Parathyroid adenoma (tissue), 2 donors: ENCODE data around the gene TAF8.

ENCODE experiments used
- H2AFZ ChIP-seq: fragments of 300-600 bp; sonication (generic); one replicate; pipeline ENCODE4 v1.7.0; 2017; ENCODE audit warnings: antibody characterized with exemption, mild to moderate bottlenecking
- H3K27ac ChIP-seq: fragments of 300-600 bp; sonication (generic); one replicate; pipeline ENCODE4 v1.7.0; 2017
- H3K27me3 ChIP-seq: fragments of 300-600 bp; sonication (generic); one replicate; pipeline ENCODE4 v1.7.0; 2017; ENCODE audit warnings: low read length; ENCODE audit not compliant: control insufficient read depth, insufficient read depth
- H3K36me3 ChIP-seq: fragments of 300-600 bp; sonication (generic); one replicate; pipeline ENCODE4 v1.7.0; 2017; ENCODE audit warnings: low read length; ENCODE audit not compliant: control insufficient read depth, insufficient read depth
- H3K4me1 ChIP-seq: fragments of 300-600 bp; sonication (generic); one replicate; pipeline ENCODE4 v1.7.0; 2017; ENCODE audit warnings: control low read depth
- H3K4me2 ChIP-seq: fragments of 300-600 bp; sonication (generic); one replicate; pipeline ENCODE4 v1.7.0; 2017; ENCODE audit warnings: low read length
- H3K4me3 ChIP-seq: fragments of 300-600 bp; sonication (generic); one replicate; pipeline ENCODE4 v1.7.0; 2017; ENCODE audit warnings: low read depth, low read length
- H3K79me2 ChIP-seq: fragments of 300-600 bp; sonication (generic); one replicate; pipeline ENCODE4 v1.7.0; 2017; ENCODE audit warnings: control low read depth
- H3K9ac ChIP-seq: fragments of 300-600 bp; sonication (generic); one replicate; pipeline ENCODE4 v1.7.0; 2017; ENCODE audit warnings: mild to moderate bottlenecking
- H3K9me3 ChIP-seq: fragments of 300-600 bp; sonication (generic); one replicate; pipeline ENCODE4 v1.7.0; 2017; ENCODE audit warnings: low read length; ENCODE audit not compliant: control insufficient read depth
- TF ChIP-seq, protein P1 (sequence below): fragments of 300-600 bp; sonication (generic); IDR thresholded peaks from one replicate; pipeline ENCODE4 v1.7.0; 2017; ENCODE audit warnings: antibody characterized with exemption, mild to moderate bottlenecking
- donor health status: primary hyperparathyroidism.

The TAF8 gene

DNA sequence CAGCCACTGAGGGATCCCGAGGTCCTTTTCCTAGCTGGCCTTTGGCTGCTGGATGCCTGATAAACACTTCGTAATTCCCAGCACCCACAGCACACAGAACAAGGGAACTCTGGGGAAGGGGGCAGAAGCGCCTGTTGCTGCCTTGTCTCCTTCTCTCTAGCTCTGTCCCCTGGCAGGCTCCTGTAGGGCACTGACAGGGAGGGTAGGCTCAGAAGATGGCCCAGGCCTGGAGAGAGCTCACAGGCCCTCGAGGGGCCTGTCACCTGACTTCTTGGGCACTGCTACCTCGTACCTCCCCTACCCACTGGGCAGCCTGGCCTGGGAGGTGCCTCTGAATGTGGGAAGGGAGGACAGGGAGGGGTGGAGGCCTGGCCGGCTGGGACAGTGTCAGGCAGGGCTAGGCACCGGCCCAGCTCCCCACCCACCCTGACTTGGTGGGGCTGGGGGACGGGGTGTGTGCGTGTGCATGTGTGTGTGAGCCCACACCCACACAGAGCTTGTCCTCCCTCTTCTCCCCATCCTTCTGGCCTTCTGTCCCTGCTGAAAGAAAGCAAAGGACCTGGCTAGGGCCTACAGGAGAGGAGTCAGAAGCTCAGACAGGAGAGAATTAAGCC, 74.0 kb downstream of the TAF8 start:
- Histone ChIP-seq H3K27me3 (no peaks in the 10 kb centered on the region), H3K4me1 (no peaks in the 10 kb centered on the region), H3K9me3 (no peaks in the 10 kb centered on the region), H3K27ac (no peak overlapping the region), H3K4me2 (no peak overlapping the region), H3K4me3 (no peak overlapping the region), H3K9ac (no peak overlapping the region), H3K79me2 (no peaks in the 10 kb centered on the region), H3K36me3 (no peaks in the 10 kb centered on the region), H2AFZ (no peak overlapping the region)
- TF ChIP-seq, protein P1, sequence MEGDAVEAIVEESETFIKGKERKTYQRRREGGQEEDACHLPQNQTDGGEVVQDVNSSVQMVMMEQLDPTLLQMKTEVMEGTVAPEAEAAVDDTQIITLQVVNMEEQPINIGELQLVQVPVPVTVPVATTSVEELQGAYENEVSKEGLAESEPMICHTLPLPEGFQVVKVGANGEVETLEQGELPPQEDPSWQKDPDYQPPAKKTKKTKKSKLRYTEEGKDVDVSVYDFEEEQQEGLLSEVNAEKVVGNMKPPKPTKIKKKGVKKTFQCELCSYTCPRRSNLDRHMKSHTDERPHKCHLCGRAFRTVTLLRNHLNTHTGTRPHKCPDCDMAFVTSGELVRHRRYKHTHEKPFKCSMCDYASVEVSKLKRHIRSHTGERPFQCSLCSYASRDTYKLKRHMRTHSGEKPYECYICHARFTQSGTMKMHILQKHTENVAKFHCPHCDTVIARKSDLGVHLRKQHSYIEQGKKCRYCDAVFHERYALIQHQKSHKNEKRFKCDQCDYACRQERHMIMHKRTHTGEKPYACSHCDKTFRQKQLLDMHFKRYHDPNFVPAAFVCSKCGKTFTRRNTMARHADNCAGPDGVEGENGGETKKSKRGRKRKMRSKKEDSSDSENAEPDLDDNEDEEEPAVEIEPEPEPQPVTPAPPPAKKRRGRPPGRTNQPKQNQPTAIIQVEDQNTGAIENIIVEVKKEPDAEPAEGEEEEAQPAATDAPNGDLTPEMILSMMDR, result no peak

DNA sequence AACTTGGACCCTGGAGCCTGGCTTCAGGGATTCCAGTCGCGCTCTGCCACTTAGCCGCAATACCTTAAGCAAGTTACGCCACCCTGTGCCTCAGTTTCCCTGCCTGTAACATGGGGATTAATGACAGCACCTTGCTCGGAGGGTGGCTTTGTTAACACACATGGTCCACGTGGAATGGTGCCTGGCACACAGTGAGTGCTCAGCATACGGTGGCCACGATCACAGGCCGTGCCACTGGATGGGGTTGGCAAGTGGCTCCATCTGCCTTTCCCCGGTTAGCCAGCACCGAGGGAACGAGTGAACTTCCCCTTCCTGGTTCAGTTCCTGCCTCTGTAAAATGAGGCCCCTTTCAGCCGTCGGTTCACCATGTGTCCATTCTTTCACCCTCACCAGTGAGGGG, 74.9 kb downstream of the TAF8 start:
- no peak overlapping the region for H3K9ac ChIP-seq

DNA sequence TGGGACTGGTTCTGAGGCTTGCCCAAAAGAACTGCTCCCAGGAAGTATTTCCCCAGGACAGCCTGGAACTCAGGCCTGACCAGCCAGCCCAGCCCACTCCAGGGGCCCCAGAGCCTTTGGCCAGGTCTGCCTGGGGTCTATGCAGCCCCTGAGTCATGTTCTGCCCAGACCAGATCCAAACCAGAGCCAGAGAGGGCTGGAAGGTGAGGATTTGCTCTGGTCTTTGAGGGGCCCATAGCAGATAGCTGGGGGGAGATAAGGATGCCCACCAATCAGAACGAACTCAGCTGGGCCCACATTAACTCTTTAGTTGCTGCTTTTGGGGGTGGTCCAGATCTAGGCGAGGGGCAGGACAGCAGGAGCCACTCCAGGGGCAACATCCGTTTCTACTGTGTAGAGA, 75.3 kb downstream of the TAF8 start:
- H2AFZ ChIP-seq, result no peak overlapping the region
- H3K27ac ChIP-seq, result no peak overlapping the region
- no peaks in the 10 kb centered on the region for H3K27me3 ChIP-seq
- H3K79me2 ChIP-seq, result no peaks in the 10 kb centered on the region
- TF ChIP-seq, protein P1, result no peak
- H3K36me3 ChIP-seq, result no peaks in the 10 kb centered on the region
- H3K4me3 ChIP-seq, result no peak overlapping the region
- no peak overlapping the region for H3K4me2 ChIP-seq
- no peaks in the 10 kb centered on the region for H3K4me1 ChIP-seq
- H3K9ac ChIP-seq, result no peak overlapping the region
- H3K9me3 ChIP-seq, result no peaks in the 10 kb centered on the region

More for the DNA sequence above, 74.9 kb downstream of the TAF8 start:
- no peak overlapping the region for H3K27ac ChIP-seq
- no peaks in the 10 kb centered on the region for H3K79me2 ChIP-seq
- no peak overlapping the region for H2AFZ ChIP-seq
- no peaks in the 10 kb centered on the region for H3K27me3 ChIP-seq
- no peaks in the 10 kb centered on the region for H3K4me1 ChIP-seq
- H3K36me3 ChIP-seq, result no peaks in the 10 kb centered on the region
- H3K9me3 ChIP-seq, result no peaks in the 10 kb centered on the region
- H3K4me2 ChIP-seq, result no peak overlapping the region
- no peak overlapping the region for H3K4me3 ChIP-seq
- TF ChIP-seq, protein P1, result no peak

DNA sequence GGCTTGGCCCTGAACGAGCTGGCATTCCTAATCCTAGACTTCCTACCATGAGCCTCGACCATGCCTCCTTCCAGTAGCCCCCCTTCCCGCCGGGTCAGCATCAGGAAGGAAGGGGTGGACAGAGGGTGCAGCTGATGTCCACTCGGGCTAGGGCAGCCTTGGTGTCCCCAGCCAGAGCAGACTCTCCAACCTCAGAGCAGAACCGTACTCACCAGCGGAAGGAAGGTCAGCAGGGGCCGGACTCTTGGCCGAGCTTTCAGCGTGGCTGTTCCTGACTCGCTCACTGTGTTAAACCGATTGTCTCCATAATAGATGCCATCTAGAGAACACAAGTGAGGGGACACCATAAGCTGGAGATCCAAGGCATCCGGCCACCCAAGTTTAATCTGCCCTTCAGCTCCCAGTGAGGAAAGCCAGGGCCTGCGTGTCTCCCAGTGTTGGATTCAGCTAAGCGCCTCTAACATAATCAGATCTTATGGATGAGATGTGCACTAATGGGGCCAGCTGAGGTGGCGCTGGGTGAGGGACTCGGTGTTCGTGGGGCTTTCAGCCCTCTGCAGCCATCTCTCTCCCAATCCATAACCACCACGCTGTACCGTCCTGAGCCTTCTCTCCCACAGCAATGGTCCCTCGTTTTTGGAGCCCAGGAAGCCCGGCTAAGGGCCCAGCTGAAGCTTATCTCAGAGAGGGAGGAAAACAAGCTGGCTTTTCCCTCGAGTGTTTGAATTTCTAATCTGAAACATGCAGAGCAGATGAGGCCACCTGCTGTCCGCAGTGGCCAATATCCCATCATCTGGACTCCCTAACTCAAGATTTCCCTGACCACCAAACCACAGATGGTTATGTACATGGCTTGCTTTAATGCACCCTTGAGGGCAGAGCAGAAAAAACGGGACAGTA, 78.4 kb downstream of the TAF8 start:
- Histone ChIP-seq H3K4me2 (no peak overlapping the region), H3K4me1 (no peaks in the 10 kb centered on the region), H3K27me3 (no peaks in the 10 kb centered on the region), H2AFZ (no peak overlapping the region), H3K79me2 (no peaks in the 10 kb centered on the region), H3K27ac (no peak overlapping the region), H3K4me3 (no peak overlapping the region), H3K9ac (no peak overlapping the region), H3K36me3 (no peaks in the 10 kb centered on the region), H3K9me3 (no peaks in the 10 kb centered on the region)
- TF ChIP-seq, protein P1, result no peak
